ENCODE data around the gene GTPBP6.

- TF ChIP-seq CTCF (IDR thresholded peaks at IDR 0.05; ENCODE audit: insufficient read depth, low read length, poor library complexity, severe bottlenecking) (no peak), EZH2phosphoT487 (conservative IDR thresholded peaks at IDR 0.05; ENCODE audit: low read length) (no peak)
These were observed 42.0 kb upstream of the GTPBP6 start for GRCh38 chrX:360496-361150.

All from SU-DHL-6 (cell line).